Loucy (cell line): Measurements from ENCODE around the gene MAD2L1BP.

ENCODE experiments used
- EZH2phosphoT487 ChIP-seq: fragments of 200-600 bp; IDR thresholded peaks from 2 replicates; pipeline ENCODE4 v1.6.1; 2018; ENCODE audit warnings: antibody characterized with exemption, mild to moderate bottlenecking, moderate library complexity, borderline replicate concordance
- TF ChIP-seq, protein P1 (sequence below): fragments of 200-600 bp; sonication (generic); conservative IDR thresholded peaks from 2 replicates; pipeline ENCODE4 v1.5.1; 2014; ENCODE audit warnings: mild to moderate bottlenecking, antibody characterized with exemption, low read length

DNA sequence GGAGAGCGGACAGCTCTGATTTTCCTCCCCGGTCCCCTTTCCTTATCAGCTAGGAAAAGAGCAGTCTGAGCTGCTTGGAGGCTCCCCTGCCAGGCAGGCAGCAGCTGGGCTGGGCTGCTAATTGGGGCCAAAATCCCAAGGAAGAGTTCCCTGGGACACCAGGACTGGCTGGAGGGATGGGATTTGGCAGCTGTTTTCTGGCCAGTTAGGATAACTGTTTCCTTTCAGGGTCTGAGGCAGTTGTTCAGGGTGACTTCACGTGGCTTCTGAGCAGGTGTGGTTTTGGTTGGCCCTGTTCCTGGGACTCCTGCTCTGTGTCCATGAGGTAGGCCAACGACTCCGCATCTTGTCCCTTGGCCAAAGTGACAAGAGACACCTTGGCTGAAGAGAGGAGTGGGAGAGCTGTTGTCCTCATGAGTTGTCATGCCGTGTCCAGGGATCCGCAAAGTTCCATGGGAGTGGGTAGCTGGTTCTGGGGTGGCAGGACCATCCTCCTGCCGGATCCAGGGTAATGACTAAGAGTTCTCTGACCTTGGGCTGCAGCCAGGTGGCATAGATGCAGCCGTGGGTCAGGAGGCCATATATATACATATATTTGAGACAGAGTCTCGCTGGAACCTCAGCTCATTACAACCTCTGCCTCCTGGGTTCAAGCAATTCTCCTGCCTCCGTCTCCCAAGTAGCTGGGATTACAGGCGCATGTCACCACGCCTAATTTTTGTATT lies 30.7 kb downstream of the MAD2L1BP start:
- TF ChIP-seq, protein P1, sequence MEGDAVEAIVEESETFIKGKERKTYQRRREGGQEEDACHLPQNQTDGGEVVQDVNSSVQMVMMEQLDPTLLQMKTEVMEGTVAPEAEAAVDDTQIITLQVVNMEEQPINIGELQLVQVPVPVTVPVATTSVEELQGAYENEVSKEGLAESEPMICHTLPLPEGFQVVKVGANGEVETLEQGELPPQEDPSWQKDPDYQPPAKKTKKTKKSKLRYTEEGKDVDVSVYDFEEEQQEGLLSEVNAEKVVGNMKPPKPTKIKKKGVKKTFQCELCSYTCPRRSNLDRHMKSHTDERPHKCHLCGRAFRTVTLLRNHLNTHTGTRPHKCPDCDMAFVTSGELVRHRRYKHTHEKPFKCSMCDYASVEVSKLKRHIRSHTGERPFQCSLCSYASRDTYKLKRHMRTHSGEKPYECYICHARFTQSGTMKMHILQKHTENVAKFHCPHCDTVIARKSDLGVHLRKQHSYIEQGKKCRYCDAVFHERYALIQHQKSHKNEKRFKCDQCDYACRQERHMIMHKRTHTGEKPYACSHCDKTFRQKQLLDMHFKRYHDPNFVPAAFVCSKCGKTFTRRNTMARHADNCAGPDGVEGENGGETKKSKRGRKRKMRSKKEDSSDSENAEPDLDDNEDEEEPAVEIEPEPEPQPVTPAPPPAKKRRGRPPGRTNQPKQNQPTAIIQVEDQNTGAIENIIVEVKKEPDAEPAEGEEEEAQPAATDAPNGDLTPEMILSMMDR: no peak
- no peak for TF ChIP-seq EZH2phosphoT487
